HAP-1 (cell line): ENCODE data around the gene ZNF334.
A peak's percentile ranks its signal among the peaks of the same experiment; 100 is the strongest.

ENCODE experiments used
- DNase-seq, 2 experiments: peaks; one replicate each; pipeline ENCODE4 v3.0.0-alpha.2; 2016 to 2020; ENCODE audit warnings: low spot score in 2 of 2
- H3K27me3 ChIP-seq: fragments of 250-450 bp; sonication (Bioruptor Pico); 2 replicates; pipeline ENCODE4 v1.5.1; 2020; ENCODE audit warnings: low read depth, mild to moderate bottlenecking, moderate library complexity
- H3K36me3 ChIP-seq: fragments of 250-450 bp; sonication (Bioruptor Pico); replicated peaks from 2 replicates; pipeline ENCODE4 v1.5.1; 2020; ENCODE audit warnings: mild to moderate bottlenecking
- H3K4me1 ChIP-seq: fragments of 250-450 bp; sonication (Bioruptor Pico); 2 replicates; pipeline ENCODE4 v1.5.1; 2020; ENCODE audit warnings: mild to moderate bottlenecking
- H3K4me3 ChIP-seq: fragments of 250-450 bp; sonication (Bioruptor Pico); 2 replicates; pipeline ENCODE4 v1.5.1; 2020; ENCODE audit warnings: mild to moderate bottlenecking, moderate library complexity
- H3K9me3 ChIP-seq: fragments of 250-450 bp; sonication (Bioruptor Pico); 2 replicates; pipeline ENCODE4 v1.5.1; 2020; ENCODE audit warnings: mild to moderate bottlenecking, moderate library complexity
- in situ Hi-C: fragments of 300-500 bp; cut with MboI; formaldehyde crosslinking; loops from 3 replicates; pipeline ENCODE4 v1.14.3; 2020; ENCODE audit warnings: low sequenced_read_pairs, inconsistent platforms, mixed read lengths

ZNF334 gene

GRCh38 chr20:46491354-46491753 is 22.0 kb downstream of the ZNF334 start:
- Histone ChIP-seq H3K27me3 (peaks cover 6% of the 10 kb centered on the region), H3K4me1 (no peaks in the 10 kb centered on the region)

GRCh38 chr20:46488451-46488850 is 24.9 kb downstream of the ZNF334 start:
- in situ Hi-C loops = no loop called here
- no peak for DNase-seq
- peaks cover 11% of the 10 kb centered on the region for H3K27me3 ChIP-seq
- no peaks in the 10 kb centered on the region for H3K9me3 ChIP-seq
- H3K4me1 ChIP-seq = no peaks in the 10 kb centered on the region
- no peak overlapping the region for H3K4me3 ChIP-seq
- no peaks in the 10 kb centered on the region for H3K36me3 ChIP-seq

More at GRCh38 chr20:46491354-46491753, 22.0 kb downstream of the ZNF334 start:
- no peaks in the 10 kb centered on the region for H3K9me3 ChIP-seq
- DNase-seq = no peak
- H3K4me3 ChIP-seq = no peak overlapping the region
- in situ Hi-C loops = no loop called here
- H3K36me3 ChIP-seq = no peaks in the 10 kb centered on the region

- Histone ChIP-seq H3K4me3 (no peak overlapping the region), H3K9me3 (no peaks in the 10 kb centered on the region), H3K36me3 (no peaks in the 10 kb centered on the region), H3K4me1 (no peaks in the 10 kb centered on the region), H3K27me3 (peaks cover 11% of the 10 kb centered on the region)
- in situ Hi-C loops = no loop called here
- no peak for DNase-seq
Measured at GRCh38 chr20:46487628-46488027, 25.7 kb downstream of the ZNF334 start.

- peaks cover 11% of the 10 kb centered on the region for H3K27me3 ChIP-seq
- in situ Hi-C loops = no loop called here
- H3K4me3 ChIP-seq = no peak overlapping the region
- no peaks in the 10 kb centered on the region for H3K36me3 ChIP-seq
- no peaks in the 10 kb centered on the region for H3K9me3 ChIP-seq
- no peak for DNase-seq
- H3K4me1 ChIP-seq = no peaks in the 10 kb centered on the region
Measured at GRCh38 chr20:46485431-46485830, 27.9 kb downstream of the ZNF334 start.

GRCh38 chr20:46484954-46485353 is 28.4 kb downstream of the ZNF334 start:
- no peak for DNase-seq
- Histone ChIP-seq H3K4me3 (no peak overlapping the region), H3K9me3 (no peaks in the 10 kb centered on the region), H3K27me3 (peaks cover 11% of the 10 kb centered on the region), H3K36me3 (no peaks in the 10 kb centered on the region), H3K4me1 (no peaks in the 10 kb centered on the region)
- in situ Hi-C loops = no loop called here

- Histone ChIP-seq H3K27me3 (peaks cover 9% of the 10 kb centered on the region), H3K36me3 (no peaks in the 10 kb centered on the region), H3K4me1 (no peaks in the 10 kb centered on the region), H3K9me3 (no peaks in the 10 kb centered on the region), H3K4me3 (no peak overlapping the region)
- in situ Hi-C loops = no loop called here
- DNase-seq = no peak
Measured at GRCh38 chr20:46483879-46484278, 29.5 kb downstream of the ZNF334 start.

- H3K36me3 ChIP-seq = no peaks in the 10 kb centered on the region
- no peak for DNase-seq
- no peak overlapping the region for H3K4me3 ChIP-seq
- peaks cover 9% of the 10 kb centered on the region for H3K27me3 ChIP-seq
- H3K4me1 ChIP-seq = no peaks in the 10 kb centered on the region
- H3K9me3 ChIP-seq = no peaks in the 10 kb centered on the region
- in situ Hi-C loops = no loop called here
Measured at GRCh38 chr20:46482864-46483263, 30.5 kb downstream of the ZNF334 start.

GRCh38 chr20:46477640-46478039 is 35.7 kb downstream of the ZNF334 start:
- Histone ChIP-seq H3K4me1 (no peaks in the 10 kb centered on the region), H3K27me3 (peaks cover 8% of the 10 kb centered on the region; the same call in 1 of the 2 replicates), H3K4me3 (no peak overlapping the region), H3K36me3 (no peaks in the 10 kb centered on the region), H3K9me3 (no peaks in the 10 kb centered on the region)
- in situ Hi-C loops = no loop called here
- no peak for DNase-seq

- in situ Hi-C loops = no loop called here
- H3K27me3 ChIP-seq = peaks cover 8% of the 10 kb centered on the region; the same call in 1 of the 2 replicates
- no peaks in the 10 kb centered on the region for H3K36me3 ChIP-seq
- no peak for DNase-seq
- no peaks in the 10 kb centered on the region for H3K9me3 ChIP-seq
- no peak overlapping the region for H3K4me3 ChIP-seq
- no peaks in the 10 kb centered on the region for H3K4me1 ChIP-seq
Measured at GRCh38 chr20:46477225-46477624, 36.1 kb downstream of the ZNF334 start.

- Histone ChIP-seq H3K9me3 (no peaks in the 10 kb centered on the region), H3K4me1 (no peaks in the 10 kb centered on the region), H3K27me3 (0 out of 2 replicates have a peak, but pooled peaks cover 2% of the 10 kb centered on the region), H3K4me3 (no peak overlapping the region), H3K36me3 (no peaks in the 10 kb centered on the region)
- in situ Hi-C loops = no loop called here
- no peak for DNase-seq
Measured at GRCh38 chr20:46468508-46468907, 44.9 kb downstream of the ZNF334 start.

GRCh38 chr20:46464451-46464850 is 48.9 kb downstream of the ZNF334 start:
- no peaks in the 10 kb centered on the region for H3K4me1 ChIP-seq
- in situ Hi-C loops = no loop called here
- H3K27me3 ChIP-seq = peaks cover 2% of the 10 kb centered on the region; the same call in 1 of the 2 replicates
- no peaks in the 10 kb centered on the region for H3K9me3 ChIP-seq
- DNase-seq = no peak
- H3K4me3 ChIP-seq = no peak overlapping the region
- H3K36me3 ChIP-seq = no peaks in the 10 kb centered on the region

GRCh38 chr20:46463852-46464251 is 49.5 kb downstream of the ZNF334 start:
- DNase-seq = no peak
- no peak overlapping the region for H3K4me3 ChIP-seq
- in situ Hi-C loops = no loop called here
- no peaks in the 10 kb centered on the region for H3K9me3 ChIP-seq
- no peaks in the 10 kb centered on the region for H3K4me1 ChIP-seq
- no peaks in the 10 kb centered on the region for H3K36me3 ChIP-seq
- peaks cover 2% of the 10 kb centered on the region; the same call in 1 of the 2 replicates for H3K27me3 ChIP-seq

- H3K27me3 ChIP-seq = peaks cover 2% of the 10 kb centered on the region; the same call in 1 of the 2 replicates
- H3K9me3 ChIP-seq = no peaks in the 10 kb centered on the region
- no peak for DNase-seq
- H3K36me3 ChIP-seq = no peaks in the 10 kb centered on the region
- in situ Hi-C loops = no loop called here
- no peaks in the 10 kb centered on the region for H3K4me1 ChIP-seq
- no peak overlapping the region for H3K4me3 ChIP-seq
Measured at GRCh38 chr20:46461808-46462207, 51.6 kb downstream of the ZNF334 start.

GRCh38 chr20:46458866-46459750 is 54.3 kb downstream of the ZNF334 start:
- Histone ChIP-seq H3K9me3 (no peaks in the 10 kb centered on the region), H3K4me1 (no peaks in the 10 kb centered on the region), H3K27me3 (peaks cover 2% of the 10 kb centered on the region; the same call in 1 of the 2 replicates), H3K4me3 (no peak overlapping the region), H3K36me3 (no peaks in the 10 kb centered on the region)
- in situ Hi-C loops = no loop called here
- DNase-seq = peak in 1 of 2 experiments; percentile 12
